Caco-2 (cell line): ENCODE measurements around the gene TLE3. TPM values are rescaled to one million over a fixed set of nuclear protein-coding genes. Genes with fewer than 3 reads are reported as not detected.

Experiments used
- BruUV-seq: library from RNA; stranded (reverse); fragments of 400-500 nt; replicated peaks from 2 replicates; lab custom pipeline; 2021; lab: Mats Ljungman, UMichigan
- CTCF ChIA-PET: fragments of 300-600 bp; sonication (Branson Sonifier 250); formaldehyde crosslinking; loops from one replicate; lab custom pipeline; 2022; ENCODE audit warnings: antibody characterized with exemption; lab: Charles Lee
- POLR2A ChIA-PET: fragments of 300-600 bp; sonication (Branson Sonifier 250); formaldehyde crosslinking; loops from one replicate; lab custom pipeline; 2022; ENCODE audit warnings: antibody characterized with exemption; lab: Charles Lee
- DNase-seq, 2 experiments: peaks; one replicate each; pipeline versions ENCODE4 v3.0.0 to v3.0.0-alpha.2; 2020 to 2022
- H3K27me3 ChIP-seq: replicated peaks from 2 replicates; pipeline ENCODE4 v1.6.0; 2011; ENCODE audit warnings: low read length; ENCODE audit not compliant: control insufficient read depth, insufficient read depth
- H3K36me3 ChIP-seq: 2 replicates; pipeline ENCODE4 v1.5.1; 2011; ENCODE audit warnings: low read length; ENCODE audit not compliant: control insufficient read depth, insufficient read depth
- H3K4me1 ChIP-seq: fragments of 250-450 bp; sonication (Bioruptor Pico); 2 replicates; pipeline ENCODE4 v1.5.1; 2020; ENCODE audit warnings: mild to moderate bottlenecking
- H3K4me3 ChIP-seq: 2 replicates; pipeline ENCODE4 v1.5.1; 2011; ENCODE audit warnings: low read depth, mild to moderate bottlenecking, control low read depth, low read length
- H3K9me3 ChIP-seq: fragments of 250-450 bp; sonication (Bioruptor Pico); 2 replicates; pipeline ENCODE4 v1.5.1; 2020; ENCODE audit warnings: mild to moderate bottlenecking, moderate library complexity
- H3K27ac Mint-ChIP-seq: one replicate; pipeline ENCODE4 v1.8.0; 2022; ENCODE audit warnings: mixed read lengths; ENCODE audit not compliant: unreplicated experiment
- H3K27me3 Mint-ChIP-seq: one replicate; pipeline ENCODE4 v1.8.0; 2022; ENCODE audit warnings: mixed read lengths; ENCODE audit not compliant: insufficient read depth, unreplicated experiment
- H3K36me3 Mint-ChIP-seq: one replicate; pipeline ENCODE4 v1.8.0; 2022; ENCODE audit warnings: mild to moderate bottlenecking, mixed read lengths; ENCODE audit not compliant: insufficient read depth, unreplicated experiment
- H3K4me1 Mint-ChIP-seq: one replicate; pipeline ENCODE4 v1.8.0; 2022; ENCODE audit warnings: low read depth, mixed read lengths; ENCODE audit not compliant: unreplicated experiment
- H3K4me3 Mint-ChIP-seq: one replicate; pipeline ENCODE4 v1.8.0; 2022; ENCODE audit warnings: mild to moderate bottlenecking, moderate library complexity, mixed read lengths; ENCODE audit not compliant: unreplicated experiment
- H3K9me3 Mint-ChIP-seq: one replicate; pipeline ENCODE4 v1.8.0; 2022; ENCODE audit warnings: mixed read lengths; ENCODE audit not compliant: unreplicated experiment
- intact Hi-C: fragments of 100-400 bp; cut with micrococcal nuclease; formaldehyde crosslinking; loops from one replicate; pipeline ENCODE4 v1.10.0; 2022; ENCODE audit not compliant: unreplicated experiment
- total RNA-seq: library from RNA; stranded (reverse); gene quantifications from 2 replicates; pipeline ENCODE4 v1.2.3, GENCODE V29; 2022
- TF ChIP-seq, protein P1 (sequence below), 2 experiments: fragments of 200-600 bp in 1 of 2; IDR thresholded peaks; 1 replicate in 1 of 2; 2 replicates in 1 of 2; pipeline versions ENCODE4 v1.5.1 to v1.8.0; 2011 to 2022; ENCODE audit warnings: antibody characterized with exemption in 1 of 2, control low read depth in 1 of 2, inconsistent platforms in 1 of 2, low read depth in 1 of 2, low read length in 1 of 2, mild to moderate bottlenecking in 1 of 2, moderate library complexity in 1 of 2; ENCODE audit not compliant: insufficient read depth in 1 of 2, severe bottlenecking in 1 of 2, unreplicated experiment in 1 of 2

TLE3 gene
- total RNA-seq, 1 experiment from 2014 or later = 105 TPM

DNA sequence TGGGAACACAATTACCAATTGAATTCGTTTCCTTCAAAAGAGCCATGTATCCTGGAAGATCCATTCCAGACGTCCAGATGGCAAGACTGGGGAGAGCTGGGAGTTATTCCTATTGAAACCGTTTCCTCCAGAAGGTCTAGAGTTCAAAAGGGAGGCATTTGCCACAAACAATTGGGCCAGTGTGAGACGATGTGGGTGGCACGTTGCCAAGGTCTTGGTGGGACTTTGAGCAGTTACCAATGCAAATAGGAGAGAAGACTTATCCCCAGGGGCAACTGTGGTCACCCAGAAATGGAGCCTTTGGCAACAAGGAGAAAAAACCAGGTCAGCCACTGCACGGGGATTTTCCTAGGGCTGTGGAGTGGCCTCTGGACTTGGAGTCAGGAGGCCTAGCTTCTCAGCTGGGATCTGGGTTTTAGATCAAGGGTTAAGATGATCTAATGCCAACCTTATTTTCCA lies 29.6 kb upstream of the TLE3 start:
- Histone ChIP-seq H3K4me3 (no peak overlapping the region), H3K9me3 (no peaks in the 10 kb centered on the region), H3K4me1 (peaks cover 22% of the 10 kb centered on the region), H3K27me3 (no peaks in the 10 kb centered on the region), H3K36me3 (no peaks in the 10 kb centered on the region; the same call in 1 of the 2 replicates)
- intact Hi-C loops = no loop called here
- Mint-ChIP-seq H3K4me1 (peaks cover 6% of the 10 kb centered on the region), H3K27ac (no peak overlapping the region), H3K4me3 (no peak overlapping the region), H3K27me3 (no peaks in the 10 kb centered on the region), H3K36me3 (no peaks in the 10 kb centered on the region), H3K9me3 (no peaks in the 10 kb centered on the region)
- POLR2A ChIA-PET = no interaction called here
- BruUV-seq = no TSS peak
- no peak for DNase-seq
- TF ChIP-seq, protein P1, sequence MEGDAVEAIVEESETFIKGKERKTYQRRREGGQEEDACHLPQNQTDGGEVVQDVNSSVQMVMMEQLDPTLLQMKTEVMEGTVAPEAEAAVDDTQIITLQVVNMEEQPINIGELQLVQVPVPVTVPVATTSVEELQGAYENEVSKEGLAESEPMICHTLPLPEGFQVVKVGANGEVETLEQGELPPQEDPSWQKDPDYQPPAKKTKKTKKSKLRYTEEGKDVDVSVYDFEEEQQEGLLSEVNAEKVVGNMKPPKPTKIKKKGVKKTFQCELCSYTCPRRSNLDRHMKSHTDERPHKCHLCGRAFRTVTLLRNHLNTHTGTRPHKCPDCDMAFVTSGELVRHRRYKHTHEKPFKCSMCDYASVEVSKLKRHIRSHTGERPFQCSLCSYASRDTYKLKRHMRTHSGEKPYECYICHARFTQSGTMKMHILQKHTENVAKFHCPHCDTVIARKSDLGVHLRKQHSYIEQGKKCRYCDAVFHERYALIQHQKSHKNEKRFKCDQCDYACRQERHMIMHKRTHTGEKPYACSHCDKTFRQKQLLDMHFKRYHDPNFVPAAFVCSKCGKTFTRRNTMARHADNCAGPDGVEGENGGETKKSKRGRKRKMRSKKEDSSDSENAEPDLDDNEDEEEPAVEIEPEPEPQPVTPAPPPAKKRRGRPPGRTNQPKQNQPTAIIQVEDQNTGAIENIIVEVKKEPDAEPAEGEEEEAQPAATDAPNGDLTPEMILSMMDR (IDR thresholded peaks at IDR 0.05; ENCODE audit: insufficient read depth in 1 of 2, low read depth in 1 of 2, low read length in 1 of 2, severe bottlenecking in 1 of 2, unreplicated experiment in 1 of 2) = no peak
- CTCF ChIA-PET = no interaction called here

GRCh38 chr15:70126362-70126761 lies 28.6 kb upstream of the TLE3 start:
- TF ChIP-seq, protein P1 (IDR thresholded peaks at IDR 0.05; ENCODE audit: insufficient read depth in 1 of 2, low read depth in 1 of 2, low read length in 1 of 2, severe bottlenecking in 1 of 2, unreplicated experiment in 1 of 2) = no peak
- Mint-ChIP-seq H3K4me3 (no peak overlapping the region), H3K27ac (no peak overlapping the region), H3K27me3 (no peaks in the 10 kb centered on the region), H3K9me3 (no peaks in the 10 kb centered on the region), H3K4me1 (peaks cover 9% of the 10 kb centered on the region), H3K36me3 (no peaks in the 10 kb centered on the region)
- no peak overlapping the region for H3K4me3 ChIP-seq
- ChIA-PET CTCF (no interaction called here), POLR2A (no interaction called here)
- H3K36me3 ChIP-seq = no peaks in the 10 kb centered on the region; the same call in 1 of the 2 replicates
- H3K27me3 ChIP-seq = no peaks in the 10 kb centered on the region
- DNase-seq = no peak
- H3K4me1 ChIP-seq = peaks cover 20% of the 10 kb centered on the region
- no TSS peak for BruUV-seq
- no peaks in the 10 kb centered on the region for H3K9me3 ChIP-seq
- intact Hi-C loops = no loop called here

DNA sequence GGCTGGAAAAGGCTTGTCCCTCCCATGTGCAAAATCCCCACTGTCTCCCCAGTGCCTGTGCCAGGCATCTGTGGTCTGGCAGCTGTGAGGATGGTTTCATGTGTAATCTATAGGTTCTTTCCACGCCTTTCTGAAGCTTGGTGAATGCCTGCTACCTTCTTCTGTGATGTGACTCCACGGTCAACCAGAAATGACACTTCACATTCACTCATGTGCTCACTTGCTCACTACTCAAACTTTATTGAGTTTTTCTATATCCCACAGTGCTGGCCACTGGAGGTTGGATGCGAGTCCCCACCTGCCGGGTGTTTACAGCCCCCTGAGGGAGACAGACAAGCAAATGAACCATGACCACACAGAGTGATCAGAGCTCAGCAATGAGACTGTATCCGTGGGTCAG lies 27.9 kb upstream of the TLE3 start:
- Histone ChIP-seq H3K4me1 (peaks cover 15% of the 10 kb centered on the region; the same call in 1 of the 2 replicates), H3K27me3 (no peaks in the 10 kb centered on the region), H3K36me3 (no peaks in the 10 kb centered on the region; the same call in 1 of the 2 replicates), H3K4me3 (no peak overlapping the region), H3K9me3 (no peaks in the 10 kb centered on the region)
- Mint-ChIP-seq H3K36me3 (no peaks in the 10 kb centered on the region), H3K27ac (no peak overlapping the region), H3K9me3 (no peaks in the 10 kb centered on the region), H3K4me3 (no peak overlapping the region), H3K4me1 (peaks cover 8% of the 10 kb centered on the region), H3K27me3 (no peaks in the 10 kb centered on the region)
- DNase-seq = no peak
- POLR2A ChIA-PET = no interaction called here
- TF ChIP-seq, protein P1 (IDR thresholded peaks at IDR 0.05; ENCODE audit: insufficient read depth in 1 of 2, low read depth in 1 of 2, low read length in 1 of 2, severe bottlenecking in 1 of 2, unreplicated experiment in 1 of 2) = no peak
- intact Hi-C loops = no loop called here
- BruUV-seq = no TSS peak
- CTCF ChIA-PET = no interaction called here
